HL-60/S4 (cell line): ENCODE measurements around the gene SUGT1.

Experiments used
- in situ Hi-C: fragments of 300-500 bp; cut with MboI; formaldehyde crosslinking; loops from 2 replicates; pipeline ENCODE4 v1.14.3; 2022; ENCODE audit warnings: low sequenced_read_pairs

SUGT1 gene

DNA sequence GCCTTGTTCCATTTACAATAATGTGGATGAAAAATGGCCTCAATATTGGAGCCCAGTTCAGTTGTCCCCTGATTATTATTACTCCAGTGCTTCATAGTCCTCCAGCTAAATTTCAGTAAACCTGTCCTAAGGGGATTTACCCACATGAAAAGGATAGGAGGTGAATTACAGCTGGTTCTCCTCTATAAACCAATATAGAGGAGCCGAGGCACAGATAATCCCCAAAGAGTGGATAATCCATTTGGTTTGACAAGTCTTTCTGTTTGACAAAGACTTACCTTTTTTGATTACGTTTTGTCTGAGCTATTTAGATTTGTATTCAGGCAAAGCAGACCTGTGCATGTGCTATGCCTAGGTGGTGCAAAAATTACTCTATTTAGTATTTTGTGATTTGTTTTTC, 84.3 kb downstream of the SUGT1 start:
- in situ Hi-C loops: no loop called here

DNA sequence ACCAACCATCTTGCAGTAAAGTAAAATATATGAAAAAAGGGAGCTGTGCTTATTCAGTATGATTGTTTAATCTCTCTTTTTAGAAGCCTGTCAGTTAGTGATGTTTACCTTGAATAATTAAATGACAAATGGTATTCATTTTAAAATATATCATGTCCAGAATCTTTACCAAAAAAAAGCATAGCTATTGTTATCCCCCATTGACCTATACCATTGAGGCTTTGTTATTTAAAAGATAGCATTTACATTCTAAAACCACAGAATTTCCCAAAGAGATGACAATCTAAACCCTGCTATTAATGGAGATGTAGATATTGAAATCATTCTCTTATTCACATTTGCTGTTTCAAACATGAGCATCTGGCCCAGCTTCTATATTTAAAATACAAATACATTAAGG, 84.8 kb downstream of the SUGT1 start:
- in situ Hi-C loops: no loop called here

DNA sequence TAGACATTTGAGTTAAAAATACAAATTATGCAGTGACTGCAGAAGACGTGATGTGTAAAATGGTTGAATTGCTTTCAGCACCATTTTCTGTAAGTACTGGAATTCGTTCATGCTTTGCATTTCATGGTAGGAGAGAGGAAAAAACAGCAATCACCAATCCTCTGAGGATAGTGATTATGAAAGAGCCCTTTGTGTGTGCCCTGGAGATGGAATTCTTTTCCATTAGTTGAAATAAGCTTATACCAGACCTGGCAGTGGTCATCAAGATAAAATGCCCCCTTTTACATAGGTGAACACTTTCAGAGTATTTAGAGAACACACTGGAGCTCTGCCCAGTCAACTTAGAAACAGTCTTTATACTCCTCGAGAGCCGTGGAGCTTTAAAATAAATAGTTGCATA, 85.3 kb downstream of the SUGT1 start:
- in situ Hi-C loops: no loop called here

DNA sequence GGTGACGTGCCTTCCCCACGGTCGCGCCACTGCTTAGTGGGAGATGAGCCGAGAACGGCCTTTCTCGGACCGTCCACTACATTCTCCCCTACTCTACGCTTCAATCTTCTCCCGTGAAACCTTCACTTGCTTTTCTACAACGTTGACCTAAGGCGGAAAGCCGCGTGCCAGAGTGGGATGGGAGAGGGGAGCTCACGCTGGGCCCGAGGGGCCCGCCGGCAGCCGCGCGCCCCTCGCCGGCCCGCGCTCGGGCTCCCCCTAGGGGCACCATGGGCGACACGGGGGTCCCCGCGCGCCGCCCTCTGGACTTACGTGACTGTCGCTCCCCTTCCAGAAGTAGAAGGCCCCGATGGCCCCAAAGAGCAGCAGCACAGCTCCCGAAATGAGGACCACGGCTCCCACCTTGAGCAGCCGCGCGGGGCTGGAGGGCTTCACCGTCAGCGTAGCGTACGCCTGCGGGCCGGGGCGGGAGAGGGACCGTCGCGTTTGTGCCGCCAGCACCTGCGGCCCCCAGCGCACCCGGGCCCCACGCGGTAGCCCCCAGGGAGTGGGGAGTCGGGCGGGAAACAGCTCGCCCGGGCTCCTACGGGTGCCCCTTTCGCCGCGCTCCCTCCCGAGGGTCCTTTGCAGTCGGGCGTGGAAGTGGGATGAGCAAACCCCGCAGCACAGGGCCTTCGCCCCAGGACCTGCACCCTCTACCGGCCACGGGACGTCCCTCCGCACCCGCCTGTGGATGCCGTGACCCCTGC, 86.3 kb downstream of the SUGT1 start:
- in situ Hi-C loops: no loop called here

DNA sequence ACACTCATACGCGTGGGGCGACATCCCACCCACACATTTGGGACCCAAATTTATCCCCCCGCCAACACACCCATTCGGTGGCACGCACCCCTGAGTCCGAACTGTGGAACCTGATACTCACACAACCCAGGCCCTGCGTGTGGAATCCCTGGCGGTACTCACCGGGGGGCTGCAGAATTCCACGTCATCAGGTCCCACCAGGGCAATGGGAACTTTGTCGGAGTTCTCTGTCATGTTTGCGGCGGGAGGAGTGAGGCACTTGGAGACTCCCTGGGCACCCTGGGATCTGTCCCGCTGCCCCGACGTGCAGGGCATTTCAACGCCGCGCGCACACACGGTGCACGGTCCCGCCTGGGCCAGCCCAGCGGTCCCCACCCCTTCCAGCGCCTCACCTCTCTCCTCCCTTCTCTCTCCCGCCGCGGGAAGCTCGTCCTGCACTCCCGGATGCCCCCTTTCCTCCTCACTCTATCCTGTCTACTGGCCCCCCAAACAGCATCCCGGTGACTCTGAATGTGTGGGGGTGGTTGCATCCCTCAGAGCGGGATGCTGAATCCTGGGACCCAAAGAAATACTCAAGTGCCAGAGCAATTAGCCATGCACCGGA, 86.9 kb downstream of the SUGT1 start, which contains the start of gene CNMD:
TSS of gene CNMD (minus strand) at position 353 of the 604 bp plus-strand sequence. CDS start at position 234, 119 bp downstream.
- in situ Hi-C loops: no loop called here

DNA sequence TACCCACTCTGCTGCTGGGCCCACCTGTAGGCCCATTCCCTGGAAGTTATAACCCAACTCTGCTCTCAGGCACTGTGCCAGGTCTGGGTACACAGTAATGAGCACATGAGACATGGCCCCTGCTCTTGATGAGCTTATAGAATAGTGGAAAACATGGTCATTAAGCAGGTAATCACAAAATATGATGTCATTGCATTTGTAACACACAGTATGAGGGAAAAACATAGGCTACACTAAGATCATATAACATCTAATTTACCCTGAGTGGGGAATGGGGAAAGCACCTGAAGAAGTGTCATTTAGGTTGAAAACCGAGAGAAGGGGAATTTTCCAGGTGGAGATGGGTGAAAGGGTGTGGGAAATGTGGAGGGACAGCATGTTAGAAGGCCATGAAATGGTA, 90.9 kb downstream of the SUGT1 start:
- in situ Hi-C loops: no loop called here

GRCh38 chr13:52743988-52744387, 91.4 kb downstream of the SUGT1 start:
- in situ Hi-C loops: no loop called here

DNA sequence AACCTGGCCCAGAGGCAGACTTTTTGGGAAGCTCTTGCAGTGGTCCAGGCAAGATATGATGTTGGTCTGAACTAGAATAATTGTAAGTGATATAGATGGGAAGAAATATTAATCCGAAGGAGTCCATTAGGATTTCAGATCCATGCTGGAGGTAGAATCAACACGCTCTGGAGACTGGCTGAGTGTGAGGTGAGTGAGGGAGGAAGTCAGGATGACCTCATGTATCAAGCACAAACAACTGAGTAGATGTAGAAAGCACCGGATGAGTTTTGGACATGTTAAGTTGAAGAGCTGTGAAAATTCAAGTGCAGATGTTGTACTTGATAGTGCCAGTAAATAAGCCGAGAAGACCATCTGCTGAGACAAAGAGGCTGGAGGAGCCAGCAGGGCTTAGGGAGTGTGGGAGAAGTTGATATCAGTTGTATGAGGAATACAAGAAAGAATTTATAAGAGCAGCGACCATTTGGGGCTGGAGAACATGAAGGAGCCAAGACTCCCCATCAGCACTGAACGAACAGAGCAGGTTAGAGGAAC, 92.3 kb downstream of the SUGT1 start:
- in situ Hi-C loops: no loop called here

DNA sequence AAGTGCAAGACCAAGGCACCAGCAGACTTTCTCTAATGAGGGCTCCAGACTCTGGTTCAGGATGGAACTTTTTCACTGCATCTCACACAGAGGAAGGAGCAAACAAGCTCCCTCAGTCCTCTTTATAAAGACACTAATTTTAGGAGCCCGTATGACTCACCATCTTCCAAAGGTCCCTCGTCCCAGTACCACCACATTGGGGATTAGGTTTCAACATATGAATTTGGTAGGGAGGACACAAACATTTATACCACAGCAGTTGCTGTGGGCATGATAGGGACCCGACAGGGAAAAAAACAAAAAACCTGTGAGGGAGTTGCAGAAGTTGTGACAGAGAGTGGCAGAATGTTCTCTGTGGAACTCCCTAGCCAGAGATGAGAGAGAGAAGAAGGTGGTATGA, 93.5 kb downstream of the SUGT1 start:
- in situ Hi-C loops: no loop called here

- in situ Hi-C loops: no loop called here
These were observed 96.8 kb downstream of the SUGT1 start for GRCh38 chr13:52749419-52749818.
